ENCODE data around the gene EIF5A.

The EIF5A gene

GRCh38 chr17:7357381-7357780 is 50.0 kb downstream of the EIF5A start:
- no peak for DNase-seq

- DNase-seq: no peak
Measured at GRCh38 chr17:7361906-7362305, 54.5 kb downstream of the EIF5A start.

Measured in CD4-positive, alpha-beta T cell treated with Interleukin-21 for 1 hour (primary cell).